NCI-H1694 treated with DMSO at 0.1 percent for 48 hours (cell line): ENCODE results near the gene TMED5.

Source experiments
- DNase-seq: peaks from one replicate; lab custom pipeline; 2025; lab: John Stamatoyannopoulos, UW

TMED5 gene

GRCh38 chr1:93120614-93121013 is 59.6 kb downstream of the TMED5 start:
- no peak for DNase-seq

GRCh38 chr1:93114391-93114790 is 65.8 kb downstream of the TMED5 start:
- DNase-seq = no peak

GRCh38 chr1:93113127-93113526 is 67.1 kb downstream of the TMED5 start:
- DNase-seq = no peak

GRCh38 chr1:93111561-93111960 is 68.7 kb downstream of the TMED5 start:
- DNase-seq = no peak

GRCh38 chr1:93111065-93111464 is 69.1 kb downstream of the TMED5 start:
- DNase-seq = no peak

- no peak for DNase-seq
Measured at GRCh38 chr1:93109578-93109977, 70.6 kb downstream of the TMED5 start.

GRCh38 chr1:93108335-93108734 is 71.9 kb downstream of the TMED5 start:
- DNase-seq = no peak

GRCh38 chr1:93107395-93107794 is 72.8 kb downstream of the TMED5 start:
- DNase-seq = no peak

GRCh38 chr1:93106226-93106625 is 74.0 kb downstream of the TMED5 start:
- no peak for DNase-seq

- no peak for DNase-seq
Measured at GRCh38 chr1:93102142-93102541, 78.1 kb downstream of the TMED5 start.
